ENCODE results near the gene SNRPA.
"Not testable (repeated sequence)": the region's sequence is repeated elsewhere in the genome, so short reads cannot be mapped to it uniquely, and the experiment has no call there.

Gene SNRPA

GRCh38 chr19:40716482-40717324, 34.3 kb upstream of the SNRPA start, which contains the start of the genes COQ8B and ITPKC:
Gene COQ8B, minus strand, starts transcription at chr19:40716886. Its CDS starts 2,254 bp downstream, at chr19:40714632.
Gene ITPKC, plus strand, starts transcription at chr19:40717112. Its CDS starts 24 bp downstream, at chr19:40717136.
- TF ChIP-seq POLR2A (IDR thresholded peaks at IDR 0.05; ENCODE audit: low read depth, low read length) = peak; percentile 61
- FAIRE-seq (no peak), DNase-seq (ENCODE audit: insufficient read length, low spot score) (peak; percentile 93)

GRCh38 chr19:40717325-40717879, 33.6 kb upstream of the SNRPA start:
- FAIRE-seq = no peak
- DNase-seq (ENCODE audit: insufficient read length, low spot score) = no peak
- no peak for TF ChIP-seq POLR2A (IDR thresholded peaks at IDR 0.05; ENCODE audit: low read depth, low read length)

- no peak for FAIRE-seq
- no peak for DNase-seq (ENCODE audit: insufficient read length, low spot score)
- no peak for TF ChIP-seq POLR2A (IDR thresholded peaks at IDR 0.05; ENCODE audit: low read depth, low read length)
Observed at GRCh38 chr19:40717880-40718773, 32.9 kb upstream of the SNRPA start.

GRCh38 chr19:40718774-40719391, 32.1 kb upstream of the SNRPA start:
- no peak for FAIRE-seq
- TF ChIP-seq POLR2A (IDR thresholded peaks at IDR 0.05; ENCODE audit: low read depth, low read length) = no peak
- DNase-seq (ENCODE audit: insufficient read length, low spot score) = peak; percentile 74

GRCh38 chr19:40719414-40719894, 31.5 kb upstream of the SNRPA start:
- TF ChIP-seq POLR2A (IDR thresholded peaks at IDR 0.05; ENCODE audit: low read depth, low read length) = no peak
- DNase-seq (ENCODE audit: insufficient read length, low spot score) (no peak), FAIRE-seq (no peak)

GRCh38 chr19:40721140-40721486, 29.9 kb upstream of the SNRPA start:
- FAIRE-seq (no peak), DNase-seq (ENCODE audit: insufficient read length, low spot score) (no peak)
- no peak for TF ChIP-seq POLR2A (IDR thresholded peaks at IDR 0.05; ENCODE audit: low read depth, low read length)

- no peak for DNase-seq (ENCODE audit: insufficient read length, low spot score)
- no peak for FAIRE-seq
- TF ChIP-seq POLR2A (IDR thresholded peaks at IDR 0.05; ENCODE audit: low read depth, low read length) = no peak
Observed at GRCh38 chr19:40721936-40722661, 28.9 kb upstream of the SNRPA start.

- no peak for DNase-seq (ENCODE audit: insufficient read length, low spot score)
- no peak for FAIRE-seq
- no peak for TF ChIP-seq POLR2A (IDR thresholded peaks at IDR 0.05; ENCODE audit: low read depth, low read length)
Observed at GRCh38 chr19:40723661-40724254, 27.2 kb upstream of the SNRPA start.

- TF ChIP-seq POLR2A (IDR thresholded peaks at IDR 0.05; ENCODE audit: low read depth, low read length) = no peak
- no peak for FAIRE-seq
- DNase-seq (ENCODE audit: insufficient read length, low spot score) = no peak
Observed at GRCh38 chr19:40724315-40724714, 26.7 kb upstream of the SNRPA start.

GRCh38 chr19:40724855-40725254, 26.1 kb upstream of the SNRPA start:
- no peak for FAIRE-seq

GRCh38 chr19:40726279-40726678, 24.7 kb upstream of the SNRPA start:
- FAIRE-seq = no peak
- TF ChIP-seq POLR2A (IDR thresholded peaks at IDR 0.05; ENCODE audit: low read depth, low read length) = no peak

More at GRCh38 chr19:40724855-40725254, 26.1 kb upstream of the SNRPA start:
- no peak for DNase-seq (ENCODE audit: insufficient read length, low spot score)
- TF ChIP-seq POLR2A (IDR thresholded peaks at IDR 0.05; ENCODE audit: low read depth, low read length) = no peak

GRCh38 chr19:40730065-40730464, 20.9 kb upstream of the SNRPA start:
- not testable (repeated sequence) for DNase-seq (ENCODE audit: insufficient read length, low spot score); FAIRE-seq

More at GRCh38 chr19:40726279-40726678, 24.7 kb upstream of the SNRPA start:
- no peak for DNase-seq (ENCODE audit: insufficient read length, low spot score)

- not testable (repeated sequence) for DNase-seq (ENCODE audit: insufficient read length, low spot score); FAIRE-seq
Observed at GRCh38 chr19:40732304-40732703, 18.7 kb upstream of the SNRPA start.
